ENCODE data around the gene MRPS10. TPM values are rescaled to one million over a fixed set of nuclear protein-coding genes. Genes with fewer than 3 reads are reported as not detected.
A peak's percentile ranks its signal among the peaks of the same experiment; 100 is the strongest.

Gene MRPS10
- total and polyA plus RNA-seq, 8 donors = 8.5 to 38.2 (median 22.7) TPM

DNA sequence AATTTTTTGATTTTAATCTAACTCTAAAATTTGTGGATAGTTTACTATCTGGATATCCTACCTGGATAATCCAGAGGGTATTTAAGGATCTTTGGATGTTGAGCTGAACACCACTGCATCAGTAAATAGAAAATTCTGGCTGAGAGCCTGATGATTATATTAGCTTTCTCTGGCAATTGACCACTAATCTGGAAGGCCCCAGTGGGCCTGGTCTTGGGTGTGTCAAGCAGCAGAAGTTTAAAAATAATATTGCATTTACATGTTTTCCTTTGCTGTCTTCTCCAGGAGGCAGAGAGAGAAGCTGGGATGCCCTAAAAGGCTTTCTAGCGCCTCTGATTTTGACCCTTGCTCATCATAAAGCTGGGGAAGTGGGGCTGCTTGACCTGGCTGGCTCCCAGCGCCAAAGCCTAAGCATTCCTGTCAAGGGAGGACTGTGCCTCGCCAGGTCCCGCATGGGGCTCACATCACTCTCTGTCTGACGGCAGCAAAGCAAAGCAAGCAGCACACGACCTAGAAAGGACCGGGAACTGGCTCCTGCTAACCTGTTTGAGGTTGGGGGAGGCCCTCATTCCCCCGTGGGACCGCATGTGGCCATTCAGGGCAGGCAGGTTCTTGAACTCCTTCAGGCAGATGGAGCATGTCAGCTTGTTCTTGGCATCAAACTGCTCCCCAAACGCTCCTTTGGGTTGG is 46.6 kb upstream of the MRPS10 start:
- TF ChIP-seq EP300 (IDR thresholded peaks at IDR 0.05) (no peak), POLR2A (IDR thresholded peaks at IDR 0.05) (no peak), POLR2AphosphoS5 (IDR thresholded peaks at IDR 0.05) (no peak)
- TF ChIP-seq, protein P1, sequence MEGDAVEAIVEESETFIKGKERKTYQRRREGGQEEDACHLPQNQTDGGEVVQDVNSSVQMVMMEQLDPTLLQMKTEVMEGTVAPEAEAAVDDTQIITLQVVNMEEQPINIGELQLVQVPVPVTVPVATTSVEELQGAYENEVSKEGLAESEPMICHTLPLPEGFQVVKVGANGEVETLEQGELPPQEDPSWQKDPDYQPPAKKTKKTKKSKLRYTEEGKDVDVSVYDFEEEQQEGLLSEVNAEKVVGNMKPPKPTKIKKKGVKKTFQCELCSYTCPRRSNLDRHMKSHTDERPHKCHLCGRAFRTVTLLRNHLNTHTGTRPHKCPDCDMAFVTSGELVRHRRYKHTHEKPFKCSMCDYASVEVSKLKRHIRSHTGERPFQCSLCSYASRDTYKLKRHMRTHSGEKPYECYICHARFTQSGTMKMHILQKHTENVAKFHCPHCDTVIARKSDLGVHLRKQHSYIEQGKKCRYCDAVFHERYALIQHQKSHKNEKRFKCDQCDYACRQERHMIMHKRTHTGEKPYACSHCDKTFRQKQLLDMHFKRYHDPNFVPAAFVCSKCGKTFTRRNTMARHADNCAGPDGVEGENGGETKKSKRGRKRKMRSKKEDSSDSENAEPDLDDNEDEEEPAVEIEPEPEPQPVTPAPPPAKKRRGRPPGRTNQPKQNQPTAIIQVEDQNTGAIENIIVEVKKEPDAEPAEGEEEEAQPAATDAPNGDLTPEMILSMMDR (IDR thresholded peaks at IDR 0.05) = no peak
- no peak overlapping the region for H3K27ac ChIP-seq
- peaks cover 6 to 26% (median 11%) of the 10 kb centered on the region in 4 donors for H3K4me1 ChIP-seq
- H3K27me3 ChIP-seq = no peaks in the 10 kb centered on the region
- intact Hi-C loops (cut with DNase I; ENCODE audit: low total_unique reads) = no loop called here
- H3K36me3 ChIP-seq = peaks cover 8 to 29% (median 29%) of the 10 kb centered on the region in 4 donors
- H3K9me3 ChIP-seq = no peaks in the 10 kb centered on the region
- no peak overlapping the region for H3K4me3 ChIP-seq
- 70 to 83% (median 71%) methylated on average over 6 to 10 of the region's 10 CpGs for WGBS, 5 donors
- DNase-seq = no peak

GRCh38 chr6:42263165-42263728 is 45.6 kb upstream of the MRPS10 start:
- Histone ChIP-seq H3K27me3 (no peaks in the 10 kb centered on the region), H3K4me1 (peaks cover 6 to 26% (median 11%) of the 10 kb centered on the region in 4 donors), H3K27ac (no peak overlapping the region), H3K36me3 (peaks cover 5 to 28% (median 26%) of the 10 kb centered on the region in 4 donors), H3K4me3 (no peak overlapping the region), H3K9me3 (no peaks in the 10 kb centered on the region)
- intact Hi-C loops (cut with DNase I; ENCODE audit: low total_unique reads) = no loop called here
- TF ChIP-seq POLR2A (IDR thresholded peaks at IDR 0.05) = no peak
- no peak for DNase-seq
- WGBS, 5 donors = 90 to 95% (median 92%) methylated on average over 21 to 24 of the region's 24 CpGs

DNA sequence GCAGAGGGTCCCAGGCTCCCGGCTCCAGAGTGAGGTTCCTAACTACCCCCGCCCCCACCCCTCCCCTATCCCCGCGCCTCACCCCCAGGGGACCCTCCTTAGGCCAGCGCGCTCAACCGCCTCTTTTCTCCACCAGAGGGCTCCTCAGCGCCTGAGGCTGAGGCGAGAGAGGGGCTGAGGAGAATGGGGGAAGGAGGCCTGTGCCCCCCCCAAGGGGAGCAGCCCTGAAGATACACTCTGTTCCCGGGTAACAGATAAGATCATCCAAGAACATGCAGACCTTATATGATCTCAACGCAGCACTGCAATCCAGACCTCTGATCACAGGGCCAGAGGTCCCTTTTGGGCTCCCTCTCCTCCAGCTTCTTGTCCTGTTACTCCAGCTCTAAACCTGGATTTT is 43.3 kb upstream of the MRPS10 start:
- DNase-seq = peak in 1 of 2 donors; percentile 62
- peak overlapping the region in 3 of 5 donors; percentile 25 to 44 (median 44) for H3K27ac ChIP-seq
- no peaks in the 10 kb centered on the region for H3K9me3 ChIP-seq
- H3K36me3 ChIP-seq = peaks cover 5 to 42% (median 39%) of the 10 kb centered on the region in 4 donors
- no peak overlapping the region for H3K4me3 ChIP-seq
- no peaks in the 10 kb centered on the region for H3K27me3 ChIP-seq
- WGBS, 5 donors = 47 to 72% (median 53%) methylated on average over 7 to 11 of the region's 11 CpGs
- TF ChIP-seq EP300 (IDR thresholded peaks at IDR 0.05) = no peak
- TF ChIP-seq, protein P1 (IDR thresholded peaks at IDR 0.05) = peak in 4 of 7 experiments; percentile 23 to 66 (median 50)
- H3K4me1 ChIP-seq = peaks cover 6 to 26% (median 11%) of the 10 kb centered on the region in 4 donors
- intact Hi-C loops (cut with DNase I; ENCODE audit: low total_unique reads) = no loop called here

DNA sequence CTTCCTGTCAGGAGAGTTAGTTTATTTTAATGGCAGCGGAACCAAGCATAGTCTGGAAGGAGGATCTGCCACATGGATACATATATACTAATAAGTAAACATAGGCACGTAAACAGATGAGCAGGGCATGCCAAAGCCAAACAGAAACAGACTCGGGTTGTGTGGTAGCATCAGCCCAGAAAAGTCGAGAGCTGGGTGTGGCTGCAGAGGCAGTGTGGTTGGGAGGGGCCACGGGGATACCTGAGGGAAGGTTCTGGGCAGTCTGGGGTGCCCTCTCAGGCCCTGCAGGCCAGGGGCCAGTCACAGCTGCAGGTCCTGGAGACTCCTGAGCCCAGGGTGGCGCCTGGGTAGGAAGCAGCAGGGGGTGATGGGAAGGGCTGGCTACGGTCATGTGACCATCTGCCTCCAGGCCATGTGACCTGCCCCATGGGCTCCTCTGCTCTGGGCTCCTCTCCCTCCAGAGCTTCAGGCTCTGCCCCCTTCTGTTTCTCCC is 42.8 kb upstream of the MRPS10 start:
- Histone ChIP-seq H3K4me3 (no peak overlapping the region), H3K4me1 (peaks cover 6 to 26% (median 11%) of the 10 kb centered on the region in 4 donors), H3K27ac (peak overlapping the region in 3 of 5 donors; percentile 13 to 44 (median 44)), H3K9me3 (no peaks in the 10 kb centered on the region), H3K27me3 (no peaks in the 10 kb centered on the region), H3K36me3 (peaks cover 5 to 48% (median 42%) of the 10 kb centered on the region in 4 donors)
- WGBS, 5 donors = 64 to 75% (median 70%) methylated on average over 6 to 7 of the region's 7 CpGs
- TF ChIP-seq POLR2AphosphoS5 (IDR thresholded peaks at IDR 0.05) = no peak
- TF ChIP-seq EP300 (IDR thresholded peaks at IDR 0.05) = no peak
- TF ChIP-seq, protein P1 (IDR thresholded peaks at IDR 0.05) = no peak
- no peak for TF ChIP-seq POLR2A (IDR thresholded peaks at IDR 0.05)
- DNase-seq = peak in 1 of 2 donors; percentile 34
- intact Hi-C loops (cut with DNase I; ENCODE audit: low total_unique reads) = no loop called here

Data from stomach (tissue), 9 donors.